Esophagus muscularis mucosa (tissue), 4 donors: Measurements from ENCODE around the gene DKK2.

Experiments used
- CTCF ChIP-seq, 3 experiments: fragments of 200-600 bp in 2 of 3; fragments of 450-650 bp in 1 of 3; sonication (generic) in 2 of 3; IDR thresholded peaks; one replicate each; pipeline ENCODE4 v1.5.1; 2017 to 2019; ENCODE audit warnings: antibody characterized with exemption in 3 of 3, mild to moderate bottlenecking in 2 of 3, moderate library complexity in 1 of 3
- EP300 ChIP-seq: sonication (generic); formaldehyde crosslinking; IDR thresholded peaks from one replicate; pipeline ENCODE4 v1.6.1; 2017; ENCODE audit warnings: antibody characterized with exemption
- POLR2A ChIP-seq: fragments of 450-650 bp; IDR thresholded peaks from one replicate; pipeline ENCODE4 v1.6.1; 2017; ENCODE audit warnings: antibody characterized with exemption, moderate library complexity, mild to moderate bottlenecking, low read depth
- POLR2AphosphoS5 ChIP-seq, 2 donors: sonication (generic); formaldehyde crosslinking; IDR thresholded peaks; one replicate each; pipeline ENCODE4 v1.6.1; 2017; ENCODE audit warnings: antibody characterized with exemption in 2 of 2

GRCh38 chr4:107066621-107067020, 30.5 kb upstream of the DKK2 start:
- no peak for TF ChIP-seq CTCF (IDR thresholded peaks at IDR 0.05)
- TF ChIP-seq POLR2A, result no peak
- no peak for TF ChIP-seq POLR2AphosphoS5 (IDR thresholded peaks at IDR 0.05)
- no peak for TF ChIP-seq EP300
